Activated CD4-positive, alpha-beta T cell treated with anti-CD3 and anti-CD28 coated beads for 48 hours (primary cell): Measurements from ENCODE around the gene SLC7A4.
"Not testable (repeated sequence)": the region's sequence is repeated elsewhere in the genome, so short reads cannot be mapped to it uniquely, and the experiment has no call there.

Source experiments
- DNase-seq: peaks from one replicate; pipeline ENCODE4 v3.0.0-alpha.2; 2020

Gene SLC7A4

GRCh38 chr22:21018314-21018713 lies 14.0 kb downstream of the SLC7A4 start:
- no peak for DNase-seq

- DNase-seq = no peak
Measured at GRCh38 chr22:21016644-21017420, 15.5 kb downstream of the SLC7A4 start.

- DNase-seq = no peak
Measured at GRCh38 chr22:21015466-21016006, 16.8 kb downstream of the SLC7A4 start.

- no peak for DNase-seq
Measured at GRCh38 chr22:21014726-21015465, 17.5 kb downstream of the SLC7A4 start, which contains the start of gene P2RX6. Gene P2RX6, plus strand, starts transcription at chr22:21015165. Its CDS starts 10 bp downstream, at chr22:21015175.

DNA sequence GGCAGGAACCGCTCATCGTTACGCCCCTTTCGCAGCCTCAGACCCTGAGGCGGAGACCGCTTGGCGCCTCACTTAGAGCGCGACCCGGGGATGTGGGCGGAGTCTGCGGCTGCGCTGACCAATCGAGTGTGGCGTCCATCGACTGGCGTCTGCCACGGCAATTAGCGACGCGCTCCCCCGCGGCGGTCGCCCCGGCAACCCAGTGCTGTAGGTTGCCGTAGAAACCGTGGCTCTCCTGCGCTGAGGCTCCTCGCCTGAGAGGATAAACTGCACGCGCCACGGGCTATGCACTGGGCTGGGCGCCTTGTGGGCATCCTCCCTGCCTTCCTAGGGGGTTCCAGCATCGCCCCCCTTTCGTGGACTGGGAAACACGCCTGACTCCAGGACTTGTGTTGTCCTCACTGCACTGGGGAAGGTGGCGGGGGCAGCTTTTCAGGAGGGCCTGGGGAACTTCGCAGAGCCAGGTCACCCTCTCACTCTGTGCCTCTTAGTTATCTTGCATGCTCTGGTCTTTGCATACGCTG lies 18.1 kb downstream of the SLC7A4 start:
- peak; percentile 90 for DNase-seq

- no peak for DNase-seq
Measured at GRCh38 chr22:21013657-21014201, 18.6 kb downstream of the SLC7A4 start.

DNA sequence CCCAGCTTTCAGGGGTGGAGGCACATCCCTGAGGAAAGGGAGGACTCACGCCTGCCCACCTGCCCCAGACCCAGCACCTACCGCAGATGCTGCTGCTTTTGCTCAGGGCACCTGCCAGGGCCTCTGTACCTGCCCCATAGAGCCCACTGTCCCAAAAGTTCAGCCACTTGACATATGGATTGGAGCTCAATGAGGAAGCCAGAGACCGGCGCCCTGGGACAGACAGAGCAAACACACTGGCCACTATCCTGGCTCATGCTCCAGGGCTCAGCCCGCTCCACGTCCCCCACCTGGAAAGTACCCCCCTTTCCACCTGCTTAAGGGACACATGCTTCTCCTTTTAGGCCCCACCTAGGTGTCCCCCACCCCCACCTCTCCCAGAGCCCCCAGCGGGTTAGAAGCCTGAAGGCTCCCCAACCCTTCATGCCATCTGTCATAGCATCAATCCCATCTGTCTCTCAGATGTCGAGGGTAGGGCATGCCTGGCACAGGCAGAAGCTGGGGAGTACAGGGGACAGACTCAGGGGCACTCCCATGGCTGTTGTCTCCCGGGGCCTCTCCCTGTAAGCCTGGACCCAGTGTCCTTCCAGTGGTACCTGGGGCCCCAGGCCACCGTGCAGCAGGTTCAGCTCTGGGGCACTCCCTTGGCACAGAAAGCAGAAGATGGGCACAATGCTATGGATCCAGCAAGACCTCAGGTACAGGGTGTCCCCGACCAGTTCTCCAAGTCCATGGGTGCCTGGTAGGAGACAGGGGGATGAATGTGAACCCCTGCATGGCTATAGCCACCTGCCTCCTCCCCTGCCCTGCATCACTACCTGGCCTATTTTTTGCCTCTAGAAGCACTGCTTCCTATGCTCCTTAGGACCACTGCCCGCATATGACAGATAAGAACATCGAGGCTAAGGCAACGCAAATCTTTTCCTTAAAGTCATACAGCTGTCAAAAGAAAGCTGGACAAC lies 19.6 kb downstream of the SLC7A4 start:
- DNase-seq = no peak

DNA sequence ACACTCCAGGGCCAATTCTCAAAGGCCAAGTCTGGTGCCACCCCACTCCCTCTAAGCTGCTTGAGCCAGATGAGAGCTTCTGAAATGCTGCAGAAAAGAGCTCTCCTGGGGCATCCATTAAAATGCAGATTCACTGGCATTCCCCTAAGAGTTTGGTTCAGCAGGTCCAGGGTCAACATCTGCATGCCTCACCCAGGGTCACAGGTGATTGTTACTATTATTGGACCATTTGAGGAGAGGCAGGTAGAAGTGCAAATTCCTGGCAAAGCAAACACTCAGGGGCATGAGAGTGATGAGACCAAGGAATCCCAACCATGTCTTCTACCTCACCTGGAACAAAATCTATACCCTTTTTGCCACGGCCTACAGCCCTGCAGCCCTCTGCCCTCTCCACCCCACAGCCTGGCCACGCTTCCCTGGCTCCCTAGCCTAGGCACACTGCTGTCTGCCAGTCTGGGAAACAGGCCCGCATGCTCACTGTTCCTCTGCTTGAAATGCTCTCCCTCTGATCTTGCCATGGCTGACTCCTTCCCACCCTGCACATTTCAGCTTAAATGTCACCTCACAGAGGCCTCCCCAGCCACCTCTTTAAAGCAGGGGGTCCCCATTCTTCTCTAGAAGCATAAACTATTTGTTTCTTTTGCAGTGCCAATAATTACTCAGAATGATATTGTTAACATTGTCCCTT lies 21.8 kb downstream of the SLC7A4 start:
- DNase-seq = no peak

DNA sequence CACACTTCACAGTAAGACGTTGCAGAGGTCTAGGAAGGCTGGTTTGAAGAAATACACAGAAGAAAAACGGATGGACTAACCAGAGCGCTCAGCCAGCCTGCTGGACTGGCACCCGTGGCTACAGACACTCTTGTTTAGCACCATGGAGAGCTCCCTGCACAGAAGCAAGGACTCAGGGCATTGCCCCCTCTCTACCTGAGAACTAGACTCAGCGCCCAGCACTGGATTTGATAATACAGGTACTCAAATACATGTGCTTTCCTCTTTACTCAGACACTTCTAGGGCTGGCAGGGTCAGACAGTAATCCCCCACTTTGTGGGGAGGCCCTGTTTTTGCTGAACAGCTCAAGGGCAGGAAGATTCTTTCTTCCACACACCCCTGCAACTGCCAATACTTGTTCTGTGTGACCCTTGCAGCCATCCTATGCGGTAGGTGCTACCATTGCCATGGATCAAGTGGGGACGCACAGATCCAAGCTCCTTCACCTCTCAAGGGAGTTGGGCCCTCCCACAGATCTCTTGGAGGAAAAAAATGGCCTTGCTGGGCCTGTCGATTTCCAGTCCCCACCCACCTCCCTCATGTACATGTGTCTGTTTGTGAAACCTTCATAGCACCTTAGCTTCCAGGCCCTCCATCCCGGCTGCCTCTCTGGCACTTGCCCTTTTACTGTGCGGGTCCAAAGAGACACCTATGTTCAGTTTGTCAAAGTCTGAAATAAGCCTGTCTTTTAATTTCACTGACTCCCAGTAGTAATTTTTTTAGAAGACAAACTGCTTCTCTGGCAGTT lies 22.5 kb downstream of the SLC7A4 start:
- DNase-seq = peak; percentile 36

- not testable (repeated sequence) for DNase-seq
Measured at GRCh38 chr22:21009208-21009607, 23.2 kb downstream of the SLC7A4 start.

DNA sequence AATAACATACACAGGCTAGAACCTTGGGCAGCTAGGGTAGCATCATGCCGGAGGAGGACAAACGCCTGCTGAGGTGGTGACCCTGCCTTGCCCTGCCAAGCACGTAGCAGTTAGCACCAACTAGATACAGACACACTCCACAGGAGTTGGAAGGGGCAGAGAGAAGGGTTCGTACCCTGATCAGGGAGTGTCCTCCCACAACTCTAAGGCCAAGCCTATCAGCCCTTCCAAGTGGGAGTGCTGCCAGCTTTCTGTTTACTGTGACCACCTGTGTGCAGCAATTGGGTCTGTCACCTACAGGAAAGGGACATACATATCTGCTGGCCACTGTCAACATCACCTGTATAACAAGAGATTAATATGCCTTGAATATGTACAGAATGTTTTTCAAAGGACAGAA lies 28.6 kb downstream of the SLC7A4 start:
- DNase-seq = no peak

DNA sequence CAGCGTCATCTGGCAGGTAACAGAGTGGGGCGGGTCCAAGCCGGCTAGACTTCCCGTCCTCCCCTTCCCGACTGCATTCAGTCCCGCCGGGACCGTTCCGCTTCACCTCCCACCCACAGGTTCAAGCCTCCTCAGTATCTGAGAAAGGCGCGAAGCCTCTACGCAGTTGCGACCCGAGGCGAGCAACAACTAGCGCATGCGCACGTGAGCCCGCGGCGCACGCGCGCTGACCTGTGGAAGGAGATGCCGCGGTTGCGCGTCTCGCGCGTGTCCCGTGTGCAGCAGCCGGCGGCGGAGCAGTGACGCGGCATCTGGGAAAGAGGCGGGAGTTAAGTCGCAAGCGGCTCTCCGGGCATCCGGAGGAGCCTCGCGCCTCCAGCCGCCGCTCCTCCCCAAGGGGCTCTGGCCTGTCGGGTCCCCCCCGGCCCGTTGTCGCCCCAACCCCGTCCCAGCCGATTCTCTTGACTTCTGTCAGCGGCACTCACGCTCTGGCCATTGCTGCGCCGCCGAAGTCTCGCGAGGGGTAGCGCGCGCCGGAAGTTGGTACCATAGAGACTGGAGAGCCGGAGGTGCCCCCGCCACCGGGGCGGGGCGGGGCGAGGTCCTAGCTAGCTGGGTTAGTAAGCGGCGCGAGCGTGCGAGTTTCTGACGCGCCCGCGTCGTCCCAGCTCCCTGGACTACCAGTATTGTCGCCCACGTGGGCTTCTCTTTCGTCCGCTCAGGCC lies 30.6 kb downstream of the SLC7A4 start, which contains the start of gene THAP7:
Gene THAP7 (minus strand): TSS at position 518 of the 725 bp plus-strand sequence. CDS start 207 bp downstream, at position 311.
- peak; percentile 98 for DNase-seq

GRCh38 chr22:21000987-21001600 lies 31.3 kb downstream of the SLC7A4 start:
- peak; percentile 24 for DNase-seq

- peak; percentile 27 for DNase-seq
Measured at GRCh38 chr22:21000207-21000986, 32.0 kb downstream of the SLC7A4 start.

DNA sequence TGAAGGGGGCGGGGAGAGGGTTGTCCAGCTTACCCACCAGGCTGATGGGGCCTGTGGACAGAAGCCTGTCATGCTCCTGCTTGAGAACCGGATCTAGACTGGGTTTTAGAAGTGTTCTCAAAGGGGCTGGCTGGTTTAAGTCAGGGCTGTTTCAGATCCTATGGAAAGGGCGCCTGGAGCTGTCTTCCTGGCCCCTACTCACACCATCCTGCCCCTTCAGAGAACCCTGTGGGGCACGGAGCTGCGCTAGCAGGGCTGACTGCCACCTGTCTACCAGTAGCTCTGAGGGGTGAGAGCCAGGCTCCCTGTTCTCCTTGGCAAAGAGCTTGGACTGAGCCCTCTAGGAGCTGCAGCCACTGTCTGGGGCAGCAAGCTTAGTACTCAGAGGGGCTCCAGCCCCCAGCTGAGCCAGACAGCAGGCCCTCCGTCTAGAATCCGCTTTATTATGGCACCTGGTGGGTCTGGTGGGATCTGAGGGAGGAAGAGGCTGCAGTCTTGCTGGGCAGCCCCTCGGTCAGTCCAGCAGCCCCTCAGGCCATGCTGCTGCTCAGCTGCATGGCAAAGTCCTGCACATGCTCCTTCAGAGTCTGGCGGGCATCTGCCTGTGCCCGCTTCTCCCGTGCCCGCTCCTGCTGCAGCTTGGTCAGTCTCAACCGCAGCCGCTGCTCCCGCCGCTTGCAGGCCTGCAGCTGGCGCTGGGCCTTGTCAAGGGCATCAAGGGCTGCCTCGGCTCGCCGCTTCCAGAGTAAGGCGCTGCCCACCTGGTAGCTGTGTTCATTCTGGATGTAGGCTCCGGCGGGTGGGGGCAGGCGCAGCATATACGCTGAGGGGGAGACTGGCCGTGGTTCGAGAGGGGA lies 32.8 kb downstream of the SLC7A4 start:
- DNase-seq = no peak

- DNase-seq = no peak
Measured at GRCh38 chr22:20998411-20999336, 33.7 kb downstream of the SLC7A4 start.
